WTC11 (cell line): ENCODE results near the gene USB1.

Experiments used
- ESRRA ChIP-seq: sonication (generic); formaldehyde crosslinking; IDR thresholded peaks from 2 replicates; pipeline ENCODE4 v1.8.1; 2022; ENCODE audit warnings: mild to moderate bottlenecking, missing genetic modification reagents, borderline replicate concordance
- TF ChIP-seq, protein P1 (sequence below): sonication (generic); formaldehyde crosslinking; IDR thresholded peaks from 2 replicates; pipeline ENCODE4 v1.8.0; 2023; ENCODE audit warnings: missing genetic modification reagents, mild to moderate bottlenecking, borderline replicate concordance

GRCh38 chr16:58062821-58063220 lies 61.6 kb downstream of the USB1 start:
- no peak for TF ChIP-seq ESRRA
- TF ChIP-seq, protein P1, sequence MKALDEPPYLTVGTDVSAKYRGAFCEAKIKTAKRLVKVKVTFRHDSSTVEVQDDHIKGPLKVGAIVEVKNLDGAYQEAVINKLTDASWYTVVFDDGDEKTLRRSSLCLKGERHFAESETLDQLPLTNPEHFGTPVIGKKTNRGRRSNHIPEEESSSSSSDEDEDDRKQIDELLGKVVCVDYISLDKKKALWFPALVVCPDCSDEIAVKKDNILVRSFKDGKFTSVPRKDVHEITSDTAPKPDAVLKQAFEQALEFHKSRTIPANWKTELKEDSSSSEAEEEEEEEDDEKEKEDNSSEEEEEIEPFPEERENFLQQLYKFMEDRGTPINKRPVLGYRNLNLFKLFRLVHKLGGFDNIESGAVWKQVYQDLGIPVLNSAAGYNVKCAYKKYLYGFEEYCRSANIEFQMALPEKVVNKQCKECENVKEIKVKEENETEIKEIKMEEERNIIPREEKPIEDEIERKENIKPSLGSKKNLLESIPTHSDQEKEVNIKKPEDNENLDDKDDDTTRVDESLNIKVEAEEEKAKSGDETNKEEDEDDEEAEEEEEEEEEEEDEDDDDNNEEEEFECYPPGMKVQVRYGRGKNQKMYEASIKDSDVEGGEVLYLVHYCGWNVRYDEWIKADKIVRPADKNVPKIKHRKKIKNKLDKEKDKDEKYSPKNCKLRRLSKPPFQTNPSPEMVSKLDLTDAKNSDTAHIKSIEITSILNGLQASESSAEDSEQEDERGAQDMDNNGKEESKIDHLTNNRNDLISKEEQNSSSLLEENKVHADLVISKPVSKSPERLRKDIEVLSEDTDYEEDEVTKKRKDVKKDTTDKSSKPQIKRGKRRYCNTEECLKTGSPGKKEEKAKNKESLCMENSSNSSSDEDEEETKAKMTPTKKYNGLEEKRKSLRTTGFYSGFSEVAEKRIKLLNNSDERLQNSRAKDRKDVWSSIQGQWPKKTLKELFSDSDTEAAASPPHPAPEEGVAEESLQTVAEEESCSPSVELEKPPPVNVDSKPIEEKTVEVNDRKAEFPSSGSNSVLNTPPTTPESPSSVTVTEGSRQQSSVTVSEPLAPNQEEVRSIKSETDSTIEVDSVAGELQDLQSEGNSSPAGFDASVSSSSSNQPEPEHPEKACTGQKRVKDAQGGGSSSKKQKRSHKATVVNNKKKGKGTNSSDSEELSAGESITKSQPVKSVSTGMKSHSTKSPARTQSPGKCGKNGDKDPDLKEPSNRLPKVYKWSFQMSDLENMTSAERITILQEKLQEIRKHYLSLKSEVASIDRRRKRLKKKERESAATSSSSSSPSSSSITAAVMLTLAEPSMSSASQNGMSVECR = no peak
